ENCODE results near the gene DEFB127. TPM values are rescaled to one million over a fixed set of nuclear protein-coding genes. Genes with fewer than 3 reads are reported as not detected.
"Not testable (repeated sequence)": the region's sequence is repeated elsewhere in the genome, so short reads cannot be mapped to it uniquely, and the experiment has no call there.

The DEFB127 gene
- total RNA-seq, 4 donors from 2014 or later: not detected

DNA sequence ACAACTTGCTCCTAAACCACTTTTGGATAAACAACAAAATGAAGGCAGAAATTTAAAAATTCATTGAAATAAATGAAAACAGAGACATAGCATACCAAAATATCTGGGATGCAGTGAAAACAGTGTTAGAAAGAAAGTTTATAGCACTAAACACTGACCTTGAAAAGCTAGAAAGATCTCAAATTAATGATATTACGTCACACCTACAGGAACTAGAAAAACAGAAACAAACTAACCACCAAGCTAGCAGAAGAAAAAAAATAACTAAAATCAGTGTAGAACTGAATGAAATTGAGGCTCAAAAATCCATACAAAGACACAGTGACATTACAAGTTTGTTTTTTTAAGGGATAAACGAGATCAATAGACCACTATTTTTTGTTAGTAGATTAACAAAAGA, 27.0 kb downstream of the DEFB127 start:
- intact Hi-C loops (cut with DNase I): no loop called here
- no peak for DNase-seq (ENCODE audit: extremely low spot score)
- Histone ChIP-seq H3K27ac (replicated peaks in 1 of 4) (no peak overlapping the region), H3K27me3 (peaks cover 0 to 14% (median 0%) of the 10 kb centered on the region in 4 donors), H3K4me1 (no peaks in the 10 kb centered on the region), H3K9me3 (peaks cover 0 to 10% (median 3%) of the 10 kb centered on the region in 4 donors), H3K36me3 (no peaks in the 10 kb centered on the region), H3K4me3 (no peak overlapping the region)
- 60% methylated on average over 2 of the region's 2 CpGs for WGBS
- no peak for TF ChIP-seq EP300 (IDR thresholded peaks at IDR 0.05)
- TF ChIP-seq POLR2A (IDR thresholded peaks at IDR 0.05; ENCODE audit: low read depth): no peak
- TF ChIP-seq, protein P1, sequence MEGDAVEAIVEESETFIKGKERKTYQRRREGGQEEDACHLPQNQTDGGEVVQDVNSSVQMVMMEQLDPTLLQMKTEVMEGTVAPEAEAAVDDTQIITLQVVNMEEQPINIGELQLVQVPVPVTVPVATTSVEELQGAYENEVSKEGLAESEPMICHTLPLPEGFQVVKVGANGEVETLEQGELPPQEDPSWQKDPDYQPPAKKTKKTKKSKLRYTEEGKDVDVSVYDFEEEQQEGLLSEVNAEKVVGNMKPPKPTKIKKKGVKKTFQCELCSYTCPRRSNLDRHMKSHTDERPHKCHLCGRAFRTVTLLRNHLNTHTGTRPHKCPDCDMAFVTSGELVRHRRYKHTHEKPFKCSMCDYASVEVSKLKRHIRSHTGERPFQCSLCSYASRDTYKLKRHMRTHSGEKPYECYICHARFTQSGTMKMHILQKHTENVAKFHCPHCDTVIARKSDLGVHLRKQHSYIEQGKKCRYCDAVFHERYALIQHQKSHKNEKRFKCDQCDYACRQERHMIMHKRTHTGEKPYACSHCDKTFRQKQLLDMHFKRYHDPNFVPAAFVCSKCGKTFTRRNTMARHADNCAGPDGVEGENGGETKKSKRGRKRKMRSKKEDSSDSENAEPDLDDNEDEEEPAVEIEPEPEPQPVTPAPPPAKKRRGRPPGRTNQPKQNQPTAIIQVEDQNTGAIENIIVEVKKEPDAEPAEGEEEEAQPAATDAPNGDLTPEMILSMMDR (IDR thresholded peaks at IDR 0.05): no peak
- TF ChIP-seq POLR2AphosphoS5 (IDR thresholded peaks at IDR 0.05): no peak

DNA sequence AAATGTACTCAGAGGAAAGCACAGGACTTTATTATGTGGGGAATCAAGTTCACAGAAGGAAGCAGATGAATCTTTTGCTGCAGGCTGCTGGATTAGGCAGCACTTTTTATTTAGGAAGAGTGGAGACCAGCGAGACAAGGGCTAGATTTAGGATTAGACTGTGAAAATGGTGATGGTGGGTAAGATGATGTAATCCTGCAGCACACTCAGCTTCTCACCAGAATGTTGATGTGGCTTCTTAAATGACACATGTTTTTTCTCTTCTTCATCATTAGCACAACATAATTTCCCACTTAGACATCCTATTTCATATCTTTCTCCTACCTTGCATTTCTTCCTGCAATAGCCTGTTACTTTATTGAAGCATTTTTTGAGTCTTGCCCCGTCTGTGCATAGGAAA, 30.5 kb downstream of the DEFB127 start:
- Histone ChIP-seq H3K36me3 (no peaks in the 10 kb centered on the region), H3K27ac (replicated peaks in 1 of 4) (no peak overlapping the region), H3K4me3 (no peak overlapping the region), H3K9me3 (peaks cover 0 to 10% (median 5%) of the 10 kb centered on the region in 4 donors), H3K27me3 (peaks cover 0 to 14% (median 0%) of the 10 kb centered on the region in 4 donors), H3K4me1 (no peaks in the 10 kb centered on the region)
- no peak for DNase-seq (ENCODE audit: extremely low spot score)
- 66% methylated on average over 2 of the region's 2 CpGs for WGBS
- TF ChIP-seq POLR2A (IDR thresholded peaks at IDR 0.05; ENCODE audit: low read depth) (no peak), POLR2AphosphoS5 (IDR thresholded peaks at IDR 0.05) (no peak), EP300 (IDR thresholded peaks at IDR 0.05) (no peak)
- TF ChIP-seq, protein P1 (IDR thresholded peaks at IDR 0.05): no peak
- intact Hi-C loops (cut with DNase I): no loop called here

DNA sequence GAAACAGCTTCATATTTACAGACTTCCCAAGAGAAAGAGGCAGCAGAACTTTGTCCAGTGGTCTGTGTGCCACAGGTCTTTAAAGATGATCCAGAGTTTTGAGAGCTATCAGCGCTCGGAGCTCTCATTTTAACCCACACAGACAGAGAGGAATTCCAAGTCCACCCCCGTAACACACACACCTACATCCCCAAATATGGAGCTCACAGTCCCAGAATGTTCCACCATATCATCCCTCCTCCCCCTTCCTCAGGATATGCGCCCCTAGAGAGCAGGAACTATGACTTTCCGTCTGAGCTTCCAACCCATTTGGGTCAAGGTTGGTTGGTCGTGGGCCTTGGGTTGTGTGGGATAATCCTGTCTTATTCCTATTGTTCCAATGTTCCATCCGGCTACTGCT, 32.4 kb downstream of the DEFB127 start, which contains the start of gene DEFB128:
DEFB128 (minus strand) TSS at position 101 of the 400 bp plus-strand sequence; CDS start at position 13, 88 bp downstream.
- Histone ChIP-seq H3K27ac (replicated peaks in 1 of 4) (no peak within 1 kb of the TSS), H3K4me3 (no peak within 1 kb of the TSS), H3K36me3 (no peaks in the 10 kb centered on the region), H3K4me1 (no peaks in the 10 kb centered on the region), H3K9me3 (peaks cover 0 to 4% (median 2%) of the 10 kb centered on the region in 4 donors), H3K27me3 (peaks cover 0 to 15% (median 0%) of the 10 kb centered on the region in 4 donors)
- WGBS: 63% methylated on average over 7 of the region's 7 CpGs
- DNase-seq (ENCODE audit: extremely low spot score): no peak
- TF ChIP-seq POLR2A (IDR thresholded peaks at IDR 0.05; ENCODE audit: low read depth) (no peak), POLR2AphosphoS5 (IDR thresholded peaks at IDR 0.05) (no peak), EP300 (IDR thresholded peaks at IDR 0.05) (no peak)
- TF ChIP-seq, protein P1 (IDR thresholded peaks at IDR 0.05): no peak
- intact Hi-C loops (cut with DNase I): no loop called here

DNA sequence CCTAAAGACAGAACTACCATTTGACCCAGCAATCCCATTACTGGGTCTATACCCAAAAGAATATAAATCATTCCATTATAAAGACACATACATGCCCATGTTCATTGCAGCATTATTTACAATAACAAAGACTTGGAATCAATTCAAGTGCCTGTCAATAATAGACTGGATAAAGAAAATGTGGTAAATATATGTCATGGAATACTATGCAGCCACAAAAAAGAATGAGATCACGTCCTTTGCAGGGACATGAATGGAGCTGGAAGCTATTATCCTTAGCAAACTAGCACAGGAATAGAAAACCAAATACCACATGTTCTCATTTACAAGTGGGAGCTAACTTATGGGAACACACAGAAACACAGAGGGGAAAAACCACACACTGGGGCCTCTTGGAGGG, 41.0 kb downstream of the DEFB127 start:
- intact Hi-C loops (cut with DNase I): no loop called here
- no peak for DNase-seq (ENCODE audit: extremely low spot score)
- 85% methylated on average over 1 of the region's 1 CpG for WGBS
- Histone ChIP-seq H3K36me3 (no peaks in the 10 kb centered on the region), H3K4me1 (no peaks in the 10 kb centered on the region), H3K9me3 (peaks cover 0 to 5% (median 0%) of the 10 kb centered on the region in 4 donors), H3K27me3 (peaks cover 0 to 17% (median 0%) of the 10 kb centered on the region in 4 donors), H3K4me3 (no peak overlapping the region), H3K27ac (replicated peaks in 1 of 4) (no peak overlapping the region)
- TF ChIP-seq EP300 (IDR thresholded peaks at IDR 0.05) (no peak), POLR2AphosphoS5 (IDR thresholded peaks at IDR 0.05) (no peak), POLR2A (IDR thresholded peaks at IDR 0.05; ENCODE audit: low read depth) (no peak)
- TF ChIP-seq, protein P1 (IDR thresholded peaks at IDR 0.05): no peak

DNA sequence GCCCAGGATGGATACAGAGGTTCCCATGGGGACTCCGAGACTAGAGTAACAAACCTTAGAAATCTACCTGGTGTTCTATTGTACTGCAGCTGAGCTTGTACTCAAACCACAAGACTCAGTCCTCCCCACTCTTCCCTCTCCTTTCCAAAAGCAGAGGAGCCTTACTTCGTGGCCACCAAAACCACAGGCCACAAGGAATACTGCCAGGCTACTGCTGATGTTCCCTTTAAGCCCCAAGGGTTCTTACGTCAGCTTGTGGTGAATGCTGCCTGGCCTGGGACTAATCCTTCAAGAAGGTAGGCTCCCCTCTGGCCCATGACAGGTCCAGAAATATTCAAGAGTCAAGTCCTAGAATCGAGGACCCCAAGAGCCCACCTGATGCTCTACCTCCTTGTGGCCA, 42.7 kb downstream of the DEFB127 start:
- H3K36me3 ChIP-seq: no peaks in the 10 kb centered on the region
- WGBS: 60% methylated on average over 4 of the region's 4 CpGs
- no peak overlapping the region for H3K27ac ChIP-seq (replicated peaks in 1 of 4)
- DNase-seq (ENCODE audit: extremely low spot score): no peak
- no peaks in the 10 kb centered on the region for H3K4me1 ChIP-seq
- intact Hi-C loops (cut with DNase I): no loop called here
- no peak overlapping the region for H3K4me3 ChIP-seq
- no peak for TF ChIP-seq POLR2AphosphoS5 (IDR thresholded peaks at IDR 0.05)
- TF ChIP-seq EP300 (IDR thresholded peaks at IDR 0.05): no peak
- TF ChIP-seq POLR2A (IDR thresholded peaks at IDR 0.05; ENCODE audit: low read depth): no peak
- TF ChIP-seq, protein P1 (IDR thresholded peaks at IDR 0.05): no peak
- H3K9me3 ChIP-seq: peaks cover 0 to 5% (median 0%) of the 10 kb centered on the region in 4 donors
- peaks cover 0 to 17% (median 0%) of the 10 kb centered on the region in 4 donors for H3K27me3 ChIP-seq

DNA sequence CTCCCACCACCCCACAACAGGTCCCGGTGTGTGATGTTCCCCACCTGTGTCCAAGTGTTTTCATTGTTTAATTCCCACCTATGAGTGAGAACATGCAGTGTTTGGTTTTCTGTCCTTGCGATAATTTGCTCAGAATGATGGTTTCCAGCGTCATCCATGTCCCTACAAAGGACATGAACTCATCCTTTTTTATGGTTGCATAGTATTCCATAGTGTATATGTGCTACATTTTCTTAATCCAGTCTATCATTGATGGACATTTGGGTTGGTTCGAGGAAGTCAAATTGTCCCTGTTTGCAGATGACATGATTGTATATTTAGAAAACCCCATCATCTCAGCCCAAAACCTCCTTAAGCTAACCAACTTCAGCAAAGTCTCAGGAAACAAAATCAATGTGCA, 46.4 kb downstream of the DEFB127 start:
- H3K36me3 ChIP-seq; H3K27me3 ChIP-seq; H3K27ac ChIP-seq (replicated peaks in 1 of 4); DNase-seq (ENCODE audit: extremely low spot score); H3K4me3 ChIP-seq; H3K9me3 ChIP-seq; intact Hi-C loops (cut with DNase I); H3K4me1 ChIP-seq: not testable (repeated sequence)
- WGBS: 67% methylated on average over 4 of the region's 4 CpGs
